Gastroesophageal sphincter (tissue), 3 donors: ENCODE measurements around the gene TEX2.

Experiments used
- EP300 ChIP-seq: sonication (generic); formaldehyde crosslinking; IDR thresholded peaks from one replicate; pipeline ENCODE4 v1.6.1; 2017; ENCODE audit warnings: antibody characterized with exemption, mild to moderate bottlenecking
- POLR2A ChIP-seq, 2 donors: fragments of 450-650 bp; IDR thresholded peaks; one replicate each; pipeline ENCODE4 v1.6.1; 2017; ENCODE audit warnings: antibody characterized with exemption in 2 of 2, mild to moderate bottlenecking in 2 of 2, moderate library complexity in 1 of 2
- POLR2AphosphoS5 ChIP-seq: sonication (generic); formaldehyde crosslinking; IDR thresholded peaks from one replicate; pipeline ENCODE4 v1.6.1; 2017; ENCODE audit warnings: antibody characterized with exemption
- TF ChIP-seq, protein P1 (sequence below), 4 experiments: fragments of 200-600 bp in 2 of 4; fragments of 450-650 bp in 2 of 4; sonication (generic) in 1 of 4; IDR thresholded peaks; one replicate each; pipeline ENCODE4 v1.5.1; 2017 to 2019; ENCODE audit warnings: antibody characterized with exemption in 4 of 4, mild to moderate bottlenecking in 2 of 4, moderate library complexity in 2 of 4

DNA sequence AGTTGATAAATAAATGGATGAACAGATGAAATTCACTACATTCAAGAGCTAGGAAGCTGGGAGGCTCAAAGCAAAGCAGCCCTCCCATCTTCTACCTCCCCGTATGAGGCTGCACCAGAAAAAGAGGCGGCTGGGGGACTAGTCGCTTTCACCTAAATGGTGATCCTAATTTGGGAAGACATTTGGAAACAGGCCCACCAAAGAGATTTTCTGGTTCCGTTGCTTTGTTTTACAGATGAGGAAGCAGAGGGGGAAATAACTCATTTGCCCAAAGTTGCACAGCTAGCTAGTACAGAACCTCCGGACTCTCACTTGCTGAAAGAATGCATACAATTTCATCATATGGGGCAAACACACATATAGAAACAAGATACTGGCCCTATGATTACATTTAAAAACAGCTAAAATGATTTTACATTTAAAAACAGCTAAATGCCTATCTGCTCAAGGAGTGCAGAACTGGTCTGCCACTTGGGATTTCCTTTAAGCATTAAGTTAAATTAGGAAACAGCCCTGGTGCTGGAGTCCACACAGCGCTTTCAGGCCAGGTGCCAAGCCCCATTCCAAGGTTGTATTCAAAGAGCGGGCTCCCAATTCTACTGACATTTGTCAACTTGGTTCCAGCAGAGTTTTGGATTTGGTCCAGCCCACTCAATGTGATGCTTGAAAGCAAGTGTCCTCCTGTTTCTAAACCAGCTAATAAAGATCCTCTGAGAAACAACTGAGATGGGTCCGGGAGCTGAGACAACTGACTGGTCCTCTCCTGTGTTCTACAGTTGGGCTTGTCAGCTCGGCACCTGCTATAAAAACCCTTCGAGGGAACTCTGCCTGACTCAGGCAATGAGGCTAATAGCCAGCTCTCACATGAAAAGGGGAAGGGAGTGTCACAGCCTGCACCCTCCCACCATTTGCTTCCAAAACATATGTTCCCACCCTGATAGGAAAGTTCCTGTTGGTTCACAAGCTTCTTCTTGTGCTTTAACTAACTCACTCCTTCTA is 144.8 kb downstream of the TEX2 start:
- TF ChIP-seq, protein P1, sequence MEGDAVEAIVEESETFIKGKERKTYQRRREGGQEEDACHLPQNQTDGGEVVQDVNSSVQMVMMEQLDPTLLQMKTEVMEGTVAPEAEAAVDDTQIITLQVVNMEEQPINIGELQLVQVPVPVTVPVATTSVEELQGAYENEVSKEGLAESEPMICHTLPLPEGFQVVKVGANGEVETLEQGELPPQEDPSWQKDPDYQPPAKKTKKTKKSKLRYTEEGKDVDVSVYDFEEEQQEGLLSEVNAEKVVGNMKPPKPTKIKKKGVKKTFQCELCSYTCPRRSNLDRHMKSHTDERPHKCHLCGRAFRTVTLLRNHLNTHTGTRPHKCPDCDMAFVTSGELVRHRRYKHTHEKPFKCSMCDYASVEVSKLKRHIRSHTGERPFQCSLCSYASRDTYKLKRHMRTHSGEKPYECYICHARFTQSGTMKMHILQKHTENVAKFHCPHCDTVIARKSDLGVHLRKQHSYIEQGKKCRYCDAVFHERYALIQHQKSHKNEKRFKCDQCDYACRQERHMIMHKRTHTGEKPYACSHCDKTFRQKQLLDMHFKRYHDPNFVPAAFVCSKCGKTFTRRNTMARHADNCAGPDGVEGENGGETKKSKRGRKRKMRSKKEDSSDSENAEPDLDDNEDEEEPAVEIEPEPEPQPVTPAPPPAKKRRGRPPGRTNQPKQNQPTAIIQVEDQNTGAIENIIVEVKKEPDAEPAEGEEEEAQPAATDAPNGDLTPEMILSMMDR (IDR thresholded peaks at IDR 0.05) = no peak
- TF ChIP-seq EP300 (no peak), POLR2AphosphoS5 (no peak), POLR2A (IDR thresholded peaks at IDR 0.05) (no peak)
